CD14-positive monocyte (primary cell): Measurements from ENCODE around the gene GJA3. TPM values are rescaled to one million over a fixed set of nuclear protein-coding genes. Genes with fewer than 3 reads are reported as not detected.

ENCODE experiments used
- DNase-seq, 3 donors: peaks; one replicate each; pipeline ENCODE4 v3.0.0-alpha.2; 2011 to 2022
- H2AFZ ChIP-seq: 2 replicates; pipeline ENCODE4 v1.6.0; 2012; ENCODE audit warnings: mild to moderate bottlenecking, low read depth, low read length, inconsistent platforms; ENCODE audit not compliant: insufficient read depth, poor library complexity, severe bottlenecking
- H3K27ac ChIP-seq, 2 donors: 1 replicate in 1 of 2; 2 replicates in 1 of 2; pipeline ENCODE4 v1.5.1; 2012 to 2013; ENCODE audit warnings: low read length in 2 of 2, control low read depth in 1 of 2, inconsistent platforms in 1 of 2, low read depth in 1 of 2, mild to moderate bottlenecking in 1 of 2
- H3K27me3 ChIP-seq, 2 donors: one replicate each; pipeline versions ENCODE4 v1.6.0 to v1.6.1; 2011 to 2013; ENCODE audit warnings: low read length in 2 of 2; ENCODE audit not compliant: control insufficient read depth in 2 of 2, insufficient read depth in 2 of 2
- H3K36me3 ChIP-seq, 2 donors: replicated peaks in 1 of 2; 1 replicate in 1 of 2; 2 replicates in 1 of 2; pipeline versions ENCODE4 v1.5.1 to v1.6.1; 2012 to 2013; ENCODE audit warnings: low read length in 2 of 2, control low read depth in 1 of 2, inconsistent platforms in 1 of 2, mild to moderate bottlenecking in 1 of 2; ENCODE audit not compliant: insufficient read depth in 2 of 2, control insufficient read depth in 1 of 2
- H3K4me1 ChIP-seq, 2 donors: 1 replicate in 1 of 2; 2 replicates in 1 of 2; pipeline versions ENCODE4 v1.5.1 to v1.6.1; 2012 to 2013; ENCODE audit warnings: low read length in 2 of 2, control low read depth in 1 of 2, inconsistent platforms in 1 of 2, mild to moderate bottlenecking in 1 of 2, moderate library complexity in 1 of 2; ENCODE audit not compliant: insufficient read depth in 2 of 2, control insufficient read depth in 1 of 2
- H3K4me2 ChIP-seq: replicated peaks from 2 replicates; pipeline ENCODE3; 2012; ENCODE audit warnings: low read length, moderate library complexity, mild to moderate bottlenecking; ENCODE audit not compliant: poor library complexity, severe bottlenecking; ENCODE audit errors: extremely low read depth
- H3K4me3 ChIP-seq, 3 experiments: fragments of 200-600 bp in 1 of 3; sonication (generic) in 1 of 3; replicated peaks in 1 of 3; 1 replicate in 2 of 3; 2 replicates in 1 of 3; pipeline ENCODE4 v1.5.1; 2011 to 2013; ENCODE audit warnings: low read length in 3 of 3, mild to moderate bottlenecking in 3 of 3, control low read depth in 2 of 3, low read depth in 2 of 3, inconsistent platforms in 1 of 3, moderate library complexity in 1 of 3
- H3K79me2 ChIP-seq: 2 replicates; pipeline ENCODE4 v1.6.0; 2012; ENCODE audit warnings: mild to moderate bottlenecking, control low read depth, inconsistent platforms, low read length, moderate library complexity; ENCODE audit not compliant: insufficient read depth
- H3K9ac ChIP-seq: 2 replicates; pipeline ENCODE4 v1.6.0; 2017; ENCODE audit warnings: low read length, mild to moderate bottlenecking; ENCODE audit not compliant: insufficient read depth, poor library complexity, severe bottlenecking
- H3K9me3 ChIP-seq, 2 donors: replicated peaks in 1 of 2; 1 replicate in 1 of 2; 2 replicates in 1 of 2; pipeline versions ENCODE4 v1.5.1 to v1.6.1; 2012 to 2013; ENCODE audit warnings: low read length in 2 of 2, control low read depth in 1 of 2; ENCODE audit not compliant: control insufficient read depth in 1 of 2, insufficient read depth in 1 of 2
- H4K20me1 ChIP-seq: 2 replicates; pipeline ENCODE4 v1.6.0; 2012; ENCODE audit warnings: mild to moderate bottlenecking, low read length, control low read depth, moderate library complexity; ENCODE audit not compliant: insufficient read depth
- H3K27ac Mint-ChIP-seq, 7 donors: one replicate each; pipeline ENCODE4 v1.8.0; 2020; ENCODE audit warnings: mild to moderate bottlenecking in 7 of 7, mixed read lengths in 7 of 7, moderate library complexity in 6 of 7, inconsistent platforms in 2 of 7
- H3K27me3 Mint-ChIP-seq, 3 donors: one replicate each; pipeline ENCODE4 v1.8.0; 2021 to 2022; ENCODE audit warnings: low read depth in 3 of 3, mild to moderate bottlenecking in 3 of 3, mixed read lengths in 3 of 3, moderate library complexity in 3 of 3, inconsistent platforms in 1 of 3
- H3K36me3 Mint-ChIP-seq, 2 donors: one replicate each; pipeline ENCODE4 v1.8.0; 2020; ENCODE audit warnings: mixed read lengths in 2 of 2, inconsistent platforms in 1 of 2, mild to moderate bottlenecking in 1 of 2
- H3K4me1 Mint-ChIP-seq: one replicate; pipeline ENCODE4 v1.8.0; 2020; ENCODE audit warnings: mild to moderate bottlenecking, mixed read lengths
- H3K4me3 Mint-ChIP-seq, 2 donors: one replicate each; pipeline ENCODE4 v1.8.0; 2020; ENCODE audit warnings: mild to moderate bottlenecking in 2 of 2, mixed read lengths in 2 of 2, moderate library complexity in 1 of 2
- H3K9me3 Mint-ChIP-seq, 7 donors: one replicate each; pipeline ENCODE4 v1.8.0; 2020 to 2022; ENCODE audit warnings: mixed read lengths in 7 of 7, mild to moderate bottlenecking in 6 of 7, moderate library complexity in 6 of 7, inconsistent platforms in 2 of 7
- CTCF ChIP-seq: fragments of 200-600 bp; IDR thresholded peaks from one replicate; pipeline ENCODE4 v1.8.0; 2022; ENCODE audit warnings: antibody characterized with exemption, mild to moderate bottlenecking
- WGBS: methylation state at CpG from one replicate; pipeline ENCODE4 v1.1.5; 2013; ENCODE audit warnings: missing lambda C conversion rate; ENCODE audit not compliant: insufficient coverage; 5-methylcytosine and 5-hydroxymethylcytosine counted together
- intact Hi-C, 2 donors: fragments of 100-400 bp; cut with micrococcal nuclease; formaldehyde crosslinking; loops; one replicate each; pipeline versions ENCODE4 v1.15.0 to v1.15.1; 2023
- polyA plus RNA-seq, 3 donors: library from polyadenylated mRNA; depleted of rRNA in 1 of 3; unstranded in 2 of 3; stranded (reverse) in 1 of 3; fragments of 300-500 nt in 2 of 3; fragments of >200 nt in 1 of 3; fragmentation: Illumina TruSeq in 2 of 3; gene quantifications; 1 replicate in 2 of 3; 2 replicates in 1 of 3; pipeline ENCODE4 v1.2.3, GENCODE V29; 2012 to 2021

GJA3 gene
- polyA plus RNA-seq, 3 donors, result not detected

GRCh38 chr13:20161275-20161950, 561 bp upstream of the GJA3 start:
- peaks cover 0 to 9% of the 10 kb centered on the region in 2 donors for H3K36me3 Mint-ChIP-seq
- peak overlapping the region; percentile 77 to 90 for H3K4me3 Mint-ChIP-seq
- Histone ChIP-seq H3K9me3 (peaks cover 0 to 6% of the 10 kb centered on the region in 2 donors), H2AFZ (peak overlapping the region; percentile 57), H3K9ac (no peak overlapping the region), H3K27me3 (peaks cover 63 to 67% of the 10 kb centered on the region in 2 donors), H3K36me3 (no peaks in the 10 kb centered on the region), H3K4me3 (peak overlapping the region in 2 of 3 experiments; percentile 30 to 66), H3K4me2 (peak overlapping the region; percentile 78), H3K27ac (no peak overlapping the region), H3K4me1 (peaks cover 13 to 23% of the 10 kb centered on the region in 2 donors), H3K79me2 (no peaks in the 10 kb centered on the region), H4K20me1 (no peaks in the 10 kb centered on the region)
- peaks cover 57 to 79% (median 68%) of the 10 kb centered on the region in 3 donors for H3K27me3 Mint-ChIP-seq
- intact Hi-C loops, result loop anchor here (5.0 to 10.0 kb wide), 4 partner anchors 34 to 197 kb away; no protein-coding TSS in a partner anchor
- TF ChIP-seq CTCF, result no peak
- peak overlapping the region in 1 of 7 donors; percentile 68 for H3K27ac Mint-ChIP-seq
- 4% methylated on average over 76 of the region's 79 CpGs for WGBS
- peak in 1 of 3 donors; percentile 44 for DNase-seq
- H3K4me1 Mint-ChIP-seq, result peaks cover 24% of the 10 kb centered on the region
- H3K9me3 Mint-ChIP-seq, result peaks cover 0 to 10% (median 3%) of the 10 kb centered on the region in 7 donors

GRCh38 chr13:20159646-20160305, 1.1 kb downstream of the GJA3 start:
- WGBS, result 58% methylated on average over 5 of the region's 18 CpGs
- Mint-ChIP-seq H3K27me3 (peaks cover 61 to 79% (median 65%) of the 10 kb centered on the region in 3 donors), H3K4me1 (peaks cover 24% of the 10 kb centered on the region), H3K9me3 (peaks cover 0 to 10% (median 3%) of the 10 kb centered on the region in 7 donors), H3K27ac (no peak overlapping the region), H3K4me3 (peak overlapping the region; percentile 77 to 90), H3K36me3 (peaks cover 0 to 7% of the 10 kb centered on the region in 2 donors)
- H3K9me3 ChIP-seq, result peaks cover 0 to 6% of the 10 kb centered on the region in 2 donors
- H2AFZ ChIP-seq, result no peak overlapping the region
- peaks cover 13 to 23% of the 10 kb centered on the region in 2 donors for H3K4me1 ChIP-seq
- no peak for DNase-seq
- no peaks in the 10 kb centered on the region for H3K79me2 ChIP-seq
- peaks cover 67 to 78% of the 10 kb centered on the region in 2 donors for H3K27me3 ChIP-seq
- H3K4me3 ChIP-seq, result peak overlapping the region in 1 of 3 experiments; percentile 66
- no peaks in the 10 kb centered on the region for H3K36me3 ChIP-seq
- H3K9ac ChIP-seq, result no peak overlapping the region
- peak overlapping the region; percentile 78 for H3K4me2 ChIP-seq
- no peaks in the 10 kb centered on the region for H4K20me1 ChIP-seq
- H3K27ac ChIP-seq, result no peak overlapping the region
- no peak for TF ChIP-seq CTCF
- intact Hi-C loops, result loop anchor here (5.0 to 10.0 kb wide), 4 partner anchors 32 to 195 kb away; no protein-coding TSS in a partner anchor
